HG03439 (cell line): ENCODE measurements around the gene SNRNP25.
"Not testable (repeated sequence)": the region's sequence is repeated elsewhere in the genome, so short reads cannot be mapped to it uniquely, and the experiment has no call there.

Source experiments
- ATAC-seq: cut with Tn5 transposase; IDR thresholded peaks from one replicate; pipeline ENCODE4 v1.9.1; 2021; ENCODE audit warnings: mild to moderate bottlenecking, moderate library complexity; ENCODE audit not compliant: unreplicated experiment

Gene SNRNP25

GRCh38 chr16:41439-42068 is 12.1 kb upstream of the SNRNP25 start:
- no peak for ATAC-seq

- ATAC-seq: no peak
These were observed 11.6 kb upstream of the SNRNP25 start for GRCh38 chr16:42069-42457.

GRCh38 chr16:42691-43090 is 10.9 kb upstream of the SNRNP25 start:
- no peak for ATAC-seq

- ATAC-seq: no peak
These were observed 10.3 kb upstream of the SNRNP25 start for GRCh38 chr16:43294-43693.

GRCh38 chr16:44655-45054 is 9.0 kb upstream of the SNRNP25 start:
- no peak for ATAC-seq

GRCh38 chr16:45454-45853 is 8.2 kb upstream of the SNRNP25 start:
- no peak for ATAC-seq

- ATAC-seq: not testable (repeated sequence)
These were observed 7.1 kb upstream of the SNRNP25 start for GRCh38 chr16:46510-46909.

- no peak for ATAC-seq
These were observed 6.4 kb upstream of the SNRNP25 start for GRCh38 chr16:47234-47633.

GRCh38 chr16:50769-51591 is 2.6 kb upstream of the SNRNP25 start:
- no peak for ATAC-seq

- no peak for ATAC-seq
These were observed 581 bp downstream of the SNRNP25 start for GRCh38 chr16:54237-54581.

GRCh38 chr16:55571-56136 is 2.0 kb downstream of the SNRNP25 start:
- no peak for ATAC-seq

GRCh38 chr16:56231-56927 is 2.8 kb downstream of the SNRNP25 start:
- no peak for ATAC-seq

- no peak for ATAC-seq
These were observed 4.1 kb downstream of the SNRNP25 start for GRCh38 chr16:57711-58110.

GRCh38 chr16:58491-59439 is 5.1 kb downstream of the SNRNP25 start:
- no peak for ATAC-seq

GRCh38 chr16:59440-60059 is 5.9 kb downstream of the SNRNP25 start:
- no peak for ATAC-seq

GRCh38 chr16:60166-60565 is 6.5 kb downstream of the SNRNP25 start:
- no peak for ATAC-seq

- ATAC-seq: no peak
These were observed 7.6 kb downstream of the SNRNP25 start for GRCh38 chr16:60929-61878.

GRCh38 chr16:61879-62281 is 8.3 kb downstream of the SNRNP25 start:
- no peak for ATAC-seq
